GM18868 (cell line): Measurements from ENCODE around the gene CT45A2.
"Not testable (repeated sequence)": the region's sequence is repeated elsewhere in the genome, so short reads cannot be mapped to it uniquely, and the experiment has no call there.

Experiments
- ATAC-seq: cut with Tn5 transposase; IDR thresholded peaks from one replicate; pipeline ENCODE4 v1.9.1; 2021; ENCODE audit warnings: mild to moderate bottlenecking, moderate library complexity; ENCODE audit not compliant: unreplicated experiment

Gene CT45A2

GRCh38 chrX:135819912-135820311 is at the start of gene CT45A2:
CT45A2 (minus strand) TSS chrX:135820012; CDS start chrX:135816265, 3,747 bp downstream.
- ATAC-seq = not testable (repeated sequence)

GRCh38 chrX:135854438-135854837 is 34.6 kb upstream of the CT45A2 start, which contains the start of gene CT45A8:
CT45A8 (minus strand) TSS chrX:135854538; CDS start chrX:135850783, 3,755 bp downstream.
- ATAC-seq = not testable (repeated sequence)

GRCh38 chrX:135837180-135837579 is 17.4 kb upstream of the CT45A2 start, which contains the start of gene CT45A7:
CT45A7 (minus strand) TSS chrX:135837280; CDS start chrX:135833533, 3,747 bp downstream.
- ATAC-seq = not testable (repeated sequence)

GRCh38 chrX:135802687-135803086 is 17.1 kb downstream of the CT45A2 start, which contains the start of gene CT45A6:
CT45A6 (minus strand) TSS chrX:135802787; CDS start chrX:135798993, 3,794 bp downstream.
- ATAC-seq = not testable (repeated sequence)

- not testable (repeated sequence) for ATAC-seq
Measured at GRCh38 chrX:135785403-135785802, 34.4 kb downstream of the CT45A2 start, which contains the start of gene CT45A5. CT45A5 (minus strand) TSS chrX:135785503; CDS start chrX:135781729, 3,774 bp downstream.

GRCh38 chrX:135768091-135768490 is 51.7 kb downstream of the CT45A2 start, which contains the start of gene CT45A3:
CT45A3 (minus strand) TSS chrX:135768191; CDS start chrX:135764444, 3,747 bp downstream.
- not testable (repeated sequence) for ATAC-seq
